Measurements from ENCODE around the gene DLEC1. TPM values are rescaled to one million over a fixed set of nuclear protein-coding genes. Genes with fewer than 3 reads are reported as not detected.

DLEC1 gene
- polyA plus RNA-seq, 2 of the 4 experiments (the other 2 are of a cell fraction): 0.10 TPM; not detected in 1

DNA sequence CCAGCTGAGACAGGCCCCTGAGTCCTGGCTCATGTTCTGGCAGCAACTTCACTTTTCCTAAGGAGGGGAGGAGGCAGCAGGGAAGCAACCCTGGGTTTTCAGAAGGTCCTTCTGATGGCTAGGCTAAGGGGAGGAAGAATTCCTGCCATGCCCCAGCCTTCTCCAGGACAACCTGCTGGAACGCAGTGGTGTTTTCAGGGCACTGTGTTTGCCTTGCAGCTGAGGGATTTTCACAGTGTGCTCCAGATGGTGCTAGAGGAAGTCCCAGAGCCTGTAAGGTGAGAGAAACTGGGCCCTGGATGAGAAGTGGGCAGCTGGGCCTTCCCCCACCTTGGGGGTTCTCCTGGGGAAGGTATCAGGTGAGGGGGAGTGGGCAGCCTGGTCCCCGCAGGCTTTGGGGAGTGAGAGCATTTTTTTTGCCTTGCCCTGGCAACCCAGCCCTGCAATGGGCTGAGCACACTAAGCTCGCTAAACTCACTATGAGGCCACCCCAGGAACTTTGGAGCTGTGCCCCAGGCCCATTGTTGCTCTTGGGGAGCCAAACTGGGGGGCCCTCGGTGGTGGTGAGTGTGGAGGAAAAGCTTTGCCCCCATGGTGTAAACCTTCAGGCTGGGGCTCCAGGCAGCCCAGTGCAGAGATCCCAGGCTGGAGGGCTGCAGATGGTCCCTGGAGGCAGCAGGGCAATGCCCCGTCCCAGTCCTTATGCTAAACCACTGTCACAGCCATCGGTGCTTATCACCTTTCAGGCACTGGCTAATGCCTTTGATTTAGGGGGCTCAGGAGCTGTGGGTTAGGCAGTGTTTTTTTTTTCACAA is 56.9 kb downstream of the DLEC1 start (continued):
- TF ChIP-seq, protein P1, sequence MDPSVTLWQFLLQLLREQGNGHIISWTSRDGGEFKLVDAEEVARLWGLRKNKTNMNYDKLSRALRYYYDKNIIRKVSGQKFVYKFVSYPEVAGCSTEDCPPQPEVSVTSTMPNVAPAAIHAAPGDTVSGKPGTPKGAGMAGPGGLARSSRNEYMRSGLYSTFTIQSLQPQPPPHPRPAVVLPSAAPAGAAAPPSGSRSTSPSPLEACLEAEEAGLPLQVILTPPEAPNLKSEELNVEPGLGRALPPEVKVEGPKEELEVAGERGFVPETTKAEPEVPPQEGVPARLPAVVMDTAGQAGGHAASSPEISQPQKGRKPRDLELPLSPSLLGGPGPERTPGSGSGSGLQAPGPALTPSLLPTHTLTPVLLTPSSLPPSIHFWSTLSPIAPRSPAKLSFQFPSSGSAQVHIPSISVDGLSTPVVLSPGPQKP (IDR thresholded peaks at IDR 0.05; ENCODE audit: low read depth, low read length): no peak
- no peak for TF ChIP-seq TP53 (CRISPR knock-in tag; IDR thresholded peaks at IDR 0.05)

DNA sequence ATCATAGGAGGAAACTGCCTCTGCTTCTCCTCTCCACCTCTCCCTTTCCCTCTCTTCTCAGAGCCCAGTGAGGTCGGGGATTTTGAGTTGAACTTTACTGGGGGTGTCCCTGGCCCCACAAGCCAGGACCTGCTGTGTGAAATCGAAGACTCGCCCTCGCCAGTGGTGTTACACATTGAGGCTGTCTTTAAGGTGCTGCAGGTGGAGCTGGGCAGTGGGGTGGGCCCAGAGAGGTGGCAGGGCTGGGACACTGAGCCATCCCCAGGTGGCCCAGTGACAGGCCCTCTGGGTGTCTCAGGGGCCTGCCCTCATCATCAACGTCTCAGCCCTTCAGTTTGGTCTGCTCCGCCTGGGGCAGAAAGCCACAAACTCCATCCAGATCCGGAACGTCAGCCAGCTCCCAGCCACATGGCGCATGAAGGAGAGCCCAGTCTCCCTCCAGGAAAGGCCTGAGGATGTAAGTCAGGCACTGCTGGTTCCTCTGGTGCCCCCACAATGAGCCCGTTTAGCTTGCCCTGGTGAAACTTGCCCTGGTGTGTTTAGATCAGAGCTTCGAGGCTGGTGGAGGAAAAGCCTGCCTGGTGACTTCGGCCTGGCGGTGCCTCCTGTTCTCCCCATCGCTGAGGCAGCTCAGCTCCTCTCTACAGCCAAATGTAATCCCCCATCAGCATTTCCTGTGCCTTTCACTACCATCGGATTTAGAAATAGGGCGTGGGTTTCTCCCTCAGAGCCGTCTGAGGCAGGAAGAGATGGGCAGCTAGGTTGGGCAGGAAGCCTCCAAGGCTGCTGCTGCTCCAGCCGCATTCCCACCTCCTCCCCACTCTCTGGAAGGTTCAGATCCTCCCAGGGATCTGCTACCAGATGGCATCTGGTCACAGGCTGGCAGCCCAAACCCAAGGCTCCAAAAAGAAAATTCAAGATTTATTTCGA is 58.7 kb downstream of the DLEC1 start:
- 59% methylated on average over 14 of the region's 19 CpGs for WGBS (ENCODE audit: missing lambda C conversion rate)
- Histone ChIP-seq H3K27ac (no peak overlapping the region), H3K9me3 (no peaks in the 10 kb centered on the region), H3K4me1 (no peaks in the 10 kb centered on the region), H3K4me2 (no peak overlapping the region), H3K4me3 (no peak overlapping the region)
- FAIRE-seq (no peak), ATAC-seq (no peak), DNase-seq (ENCODE audit: low read depth in 1 of 2, low spot score in 1 of 2) (no peak)
- TF ChIP-seq, protein P2, sequence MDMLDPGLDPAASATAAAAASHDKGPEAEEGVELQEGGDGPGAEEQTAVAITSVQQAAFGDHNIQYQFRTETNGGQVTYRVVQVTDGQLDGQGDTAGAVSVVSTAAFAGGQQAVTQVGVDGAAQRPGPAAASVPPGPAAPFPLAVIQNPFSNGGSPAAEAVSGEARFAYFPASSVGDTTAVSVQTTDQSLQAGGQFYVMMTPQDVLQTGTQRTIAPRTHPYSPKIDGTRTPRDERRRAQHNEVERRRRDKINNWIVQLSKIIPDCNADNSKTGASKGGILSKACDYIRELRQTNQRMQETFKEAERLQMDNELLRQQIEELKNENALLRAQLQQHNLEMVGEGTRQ (IDR thresholded peaks at IDR 0.05): no peak
- TF ChIP-seq CHD2 (IDR thresholded peaks at IDR 0.05; ENCODE audit: low read length, partially characterized antibody): no peak
- no peak for TF ChIP-seq ZNF302 (CRISPR knock-in tag; IDR thresholded peaks at IDR 0.05)
- no peak for TF ChIP-seq EP300 (IDR thresholded peaks at IDR 0.05)
- TF ChIP-seq RCOR1 (IDR thresholded peaks at IDR 0.05; ENCODE audit: low read depth, low read length): no peak
- TF ChIP-seq NPAS2 (CRISPR knock-in tag; IDR thresholded peaks at IDR 0.05; ENCODE audit: borderline replicate concordance): no peak
- TF ChIP-seq, protein P3, sequence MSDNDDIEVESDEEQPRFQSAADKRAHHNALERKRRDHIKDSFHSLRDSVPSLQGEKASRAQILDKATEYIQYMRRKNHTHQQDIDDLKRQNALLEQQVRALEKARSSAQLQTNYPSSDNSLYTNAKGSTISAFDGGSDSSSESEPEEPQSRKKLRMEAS (IDR thresholded peaks at IDR 0.05): no peak
- no peak for TF ChIP-seq CBX2 (IDR thresholded peaks at IDR 0.05; ENCODE audit: borderline replicate concordance, low read depth)
- TF ChIP-seq SMC3 (IDR thresholded peaks at IDR 0.05): no peak
- no peak for TF ChIP-seq ZFP36 (IDR thresholded peaks at IDR 0.05; ENCODE audit: borderline replicate concordance, partially characterized antibody)
- TF ChIP-seq TFCP2L1 (CRISPR knock-in tag; IDR thresholded peaks at IDR 0.05): no peak
- TF ChIP-seq, protein P4, sequence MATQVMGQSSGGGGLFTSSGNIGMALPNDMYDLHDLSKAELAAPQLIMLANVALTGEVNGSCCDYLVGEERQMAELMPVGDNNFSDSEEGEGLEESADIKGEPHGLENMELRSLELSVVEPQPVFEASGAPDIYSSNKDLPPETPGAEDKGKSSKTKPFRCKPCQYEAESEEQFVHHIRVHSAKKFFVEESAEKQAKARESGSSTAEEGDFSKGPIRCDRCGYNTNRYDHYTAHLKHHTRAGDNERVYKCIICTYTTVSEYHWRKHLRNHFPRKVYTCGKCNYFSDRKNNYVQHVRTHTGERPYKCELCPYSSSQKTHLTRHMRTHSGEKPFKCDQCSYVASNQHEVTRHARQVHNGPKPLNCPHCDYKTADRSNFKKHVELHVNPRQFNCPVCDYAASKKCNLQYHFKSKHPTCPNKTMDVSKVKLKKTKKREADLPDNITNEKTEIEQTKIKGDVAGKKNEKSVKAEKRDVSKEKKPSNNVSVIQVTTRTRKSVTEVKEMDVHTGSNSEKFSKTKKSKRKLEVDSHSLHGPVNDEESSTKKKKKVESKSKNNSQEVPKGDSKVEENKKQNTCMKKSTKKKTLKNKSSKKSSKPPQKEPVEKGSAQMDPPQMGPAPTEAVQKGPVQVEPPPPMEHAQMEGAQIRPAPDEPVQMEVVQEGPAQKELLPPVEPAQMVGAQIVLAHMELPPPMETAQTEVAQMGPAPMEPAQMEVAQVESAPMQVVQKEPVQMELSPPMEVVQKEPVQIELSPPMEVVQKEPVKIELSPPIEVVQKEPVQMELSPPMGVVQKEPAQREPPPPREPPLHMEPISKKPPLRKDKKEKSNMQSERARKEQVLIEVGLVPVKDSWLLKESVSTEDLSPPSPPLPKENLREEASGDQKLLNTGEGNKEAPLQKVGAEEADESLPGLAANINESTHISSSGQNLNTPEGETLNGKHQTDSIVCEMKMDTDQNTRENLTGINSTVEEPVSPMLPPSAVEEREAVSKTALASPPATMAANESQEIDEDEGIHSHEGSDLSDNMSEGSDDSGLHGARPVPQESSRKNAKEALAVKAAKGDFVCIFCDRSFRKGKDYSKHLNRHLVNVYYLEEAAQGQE (IDR thresholded peaks at IDR 0.05): no peak
- TF ChIP-seq, protein P1 (IDR thresholded peaks at IDR 0.05; ENCODE audit: low read depth, low read length): no peak
- TF ChIP-seq NFE2L2 (conservative IDR thresholded peaks at IDR 0.05; ENCODE audit: low read length): no peak
- TF ChIP-seq, protein P5, sequence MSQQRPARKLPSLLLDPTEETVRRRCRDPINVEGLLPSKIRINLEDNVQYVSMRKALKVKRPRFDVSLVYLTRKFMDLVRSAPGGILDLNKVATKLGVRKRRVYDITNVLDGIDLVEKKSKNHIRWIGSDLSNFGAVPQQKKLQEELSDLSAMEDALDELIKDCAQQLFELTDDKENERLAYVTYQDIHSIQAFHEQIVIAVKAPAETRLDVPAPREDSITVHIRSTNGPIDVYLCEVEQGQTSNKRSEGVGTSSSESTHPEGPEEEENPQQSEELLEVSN (IDR thresholded peaks at IDR 0.05; ENCODE audit: borderline replicate concordance, low read depth): no peak
- ChIA-PET POLR2A (no interaction called here), CTCF (interaction anchor here (1.4 kb wide), 1 partner anchor 10 kb away, joined by 4 read pairs; no protein-coding TSS in a partner anchor)

Measured in A549 (cell line).